HepG2 (cell line): ENCODE results near the gene FBN3. TPM values are rescaled to one million over a fixed set of nuclear protein-coding genes. Genes with fewer than 3 reads are reported as not detected.

Source experiments
- ATAC-seq: fragments of 200-7000 bp; cut with Tn5 transposase; 3 replicates; pipeline ENCODE4 v1.9.1; 2020; ENCODE audit warnings: mild to moderate bottlenecking, moderate library complexity
- BruUV-seq: library from RNA; stranded (reverse); fragments of 400-500 nt; replicated peaks from 2 replicates; lab custom pipeline; 2021; lab: Mats Ljungman, UMichigan
- CTCF ChIA-PET: fragments of 300-600 bp; formaldehyde crosslinking; extraction: SDS; loops from one replicate; lab custom pipeline; 2021; ENCODE audit warnings: low total read pairs, inconsistent platforms, low intra/inter-chr PET ratio; lab: Yijun Ruan, JAX
- POLR2A ChIA-PET: fragments of 350-600 bp; sonication (Branson Sonifier 250); formaldehyde crosslinking; loops from one replicate; lab custom pipeline; 2020; ENCODE audit warnings: antibody characterized with exemption, inconsistent platforms; lab: Yijun Ruan, JAX
- DNase-seq: peaks from one replicate; pipeline ENCODE4 v3.0.0-alpha.2; 2015; ENCODE audit warnings: low spot score
- FAIRE-seq: peaks from 3 replicates; lab custom pipeline; 2011; peaks lifted over from hg19 to GRCh38; lab: Jason Lieb, UNC
- H2AFZ ChIP-seq: one replicate; pipeline ENCODE4 v1.6.1; 2011; ENCODE audit warnings: low read length, inconsistent platforms
- H3K27ac ChIP-seq: fragments of 300-600 bp; 3 replicates; pipeline ENCODE4 v1.8.0; 2011; ENCODE audit warnings: mixed run types, mild to moderate bottlenecking, mixed read lengths, low read length, inconsistent platforms; ENCODE audit not compliant: insufficient read depth; ENCODE audit errors: extremely low read length
- H3K27me3 ChIP-seq, 2 experiments: fragments of 200-600 bp in 1 of 2; 2 replicates in 1 of 2; 3 replicates in 1 of 2; pipeline versions ENCODE4 v1.6.0 to v1.8.0; 2011; ENCODE audit warnings: low read length in 2 of 2, mild to moderate bottlenecking in 2 of 2, moderate library complexity in 2 of 2, inconsistent platforms in 1 of 2; ENCODE audit not compliant: insufficient read depth in 2 of 2, control insufficient read depth in 1 of 2
- H3K36me3 ChIP-seq, 2 experiments: fragments of 200-600 bp in 1 of 2; replicated peaks in 1 of 2; 2 replicates in 1 of 2; 3 replicates in 1 of 2; pipeline versions ENCODE4 v1.5.1 to v1.8.0; 2011; ENCODE audit warnings: low read length in 2 of 2, inconsistent platforms in 1 of 2; ENCODE audit not compliant: insufficient read depth in 2 of 2, control insufficient read depth in 1 of 2
- H3K4me1 ChIP-seq: 2 replicates; pipeline ENCODE4 v1.5.1; 2012; ENCODE audit warnings: low read length, inconsistent platforms; ENCODE audit not compliant: insufficient read depth
- H3K4me2 ChIP-seq: 2 replicates; pipeline ENCODE4 v1.6.0; 2011; ENCODE audit warnings: low read depth, low read length, inconsistent platforms
- H3K4me3 ChIP-seq, 3 experiments: fragments of 200-600 bp in 1 of 3; sonication (generic), shearing (Covaris generic) in 1 of 3; replicated peaks in 1 of 3; 2 replicates each; pipeline ENCODE4 v1.5.1; 2011 to 2016; ENCODE audit warnings: low read length in 3 of 3, inconsistent platforms in 2 of 3, low read depth in 2 of 3, mild to moderate bottlenecking in 2 of 3, control low read depth in 1 of 3, mixed read lengths in 1 of 3; ENCODE audit not compliant: insufficient read depth in 1 of 3
- H3K79me2 ChIP-seq: one replicate; pipeline ENCODE4 v1.6.1; 2011; ENCODE audit warnings: low read length, inconsistent platforms; ENCODE audit not compliant: insufficient read depth
- H3K9ac ChIP-seq: 2 replicates; pipeline ENCODE4 v1.6.0; 2011; ENCODE audit warnings: mild to moderate bottlenecking, low read depth, low read length, inconsistent platforms; ENCODE audit not compliant: insufficient read depth
- H3K9me3 ChIP-seq: 2 replicates; pipeline ENCODE4 v1.5.1; 2012; ENCODE audit warnings: mild to moderate bottlenecking, low read length
- H4K20me1 ChIP-seq: 2 replicates; pipeline ENCODE4 v1.6.0; 2011; ENCODE audit warnings: inconsistent platforms, mild to moderate bottlenecking, low read length, moderate library complexity; ENCODE audit not compliant: insufficient read depth
- AHR ChIP-seq: IDR thresholded peaks from 2 replicates; pipeline ENCODE4 v1.6.1; 2018; ENCODE audit warnings: missing genetic modification reagents, missing compliant biosample characterization
- DNMT3B ChIP-seq: conservative IDR thresholded peaks from 2 replicates; pipeline ENCODE4 v1.6.1; 2016; ENCODE audit warnings: missing biosample characterization, control low read depth
- HIVEP1 ChIP-seq: sonication (generic); formaldehyde crosslinking; IDR thresholded peaks from 2 replicates; pipeline ENCODE4 v1.4.0; 2020; ENCODE audit warnings: mild to moderate bottlenecking, missing genetic modification reagents
- NCOR1 ChIP-seq: fragments of 200-600 bp; sonication (generic); IDR thresholded peaks from 2 replicates; pipeline ENCODE4 v1.7.0; 2017; ENCODE audit warnings: antibody characterized with exemption, low read length, borderline replicate concordance
- NFIB ChIP-seq: sonication (generic); formaldehyde crosslinking; IDR thresholded peaks from 2 replicates; pipeline ENCODE4 v1.9.0; 2021; ENCODE audit warnings: missing genetic modification reagents, mild to moderate bottlenecking, borderline replicate concordance
- PCBP1 ChIP-seq: fragments of 200-400 bp; formaldehyde crosslinking; IDR thresholded peaks from 2 replicates; pipeline ENCODE4 v1.6.1; 2017; ENCODE audit warnings: mild to moderate bottlenecking, low read depth, low read length, borderline replicate concordance
- PRDM4 ChIP-seq: sonication (generic); formaldehyde crosslinking; IDR thresholded peaks from 2 replicates; pipeline ENCODE4 v1.9.0; 2021; ENCODE audit warnings: missing genetic modification reagents, borderline replicate concordance
- PRPF4 ChIP-seq: fragments of 200-400 bp; formaldehyde crosslinking; IDR thresholded peaks from 2 replicates; pipeline ENCODE4 v1.6.1; 2016; ENCODE audit warnings: low read length, low read depth; ENCODE audit not compliant: poor library complexity, severe bottlenecking
- TRAFD1 ChIP-seq: sonication (generic); formaldehyde crosslinking; IDR thresholded peaks from 2 replicates; pipeline ENCODE4 v1.5.1; 2020; ENCODE audit warnings: missing genetic modification reagents, mild to moderate bottlenecking, borderline replicate concordance
- XBP1 ChIP-seq: sonication (generic); formaldehyde crosslinking; IDR thresholded peaks from 2 replicates; pipeline ENCODE4 v1.5.0; 2020; ENCODE audit warnings: missing genetic modification reagents
- ZBTB39 ChIP-seq: sonication (generic); formaldehyde crosslinking; IDR thresholded peaks from 2 replicates; pipeline ENCODE4 v1.5.0; 2020; ENCODE audit warnings: missing genetic modification reagents
- ZBTB43 ChIP-seq: sonication (generic); formaldehyde crosslinking; conservative IDR thresholded peaks from 2 replicates; pipeline ENCODE4 v1.4.0; 2020; ENCODE audit warnings: missing genetic modification reagents
- ZNF234 ChIP-seq: sonication (generic); formaldehyde crosslinking; conservative IDR thresholded peaks from 2 replicates; pipeline ENCODE4 v1.5.1; 2020; ENCODE audit warnings: mild to moderate bottlenecking, missing genetic modification reagents
- ZNF780A ChIP-seq: sonication (generic); formaldehyde crosslinking; IDR thresholded peaks from 2 replicates; pipeline ENCODE4 v1.8.0; 2022; ENCODE audit warnings: mild to moderate bottlenecking, missing genetic modification reagents, moderate library complexity
- WGBS: methylation state at CpG from one replicate; pipeline ENCODE4 v1.1.6; 2017; ENCODE audit warnings: low lambda C conversion rate; 5-methylcytosine and 5-hydroxymethylcytosine counted together
- in situ Hi-C: cut with HindIII; loops from 2 replicates; pipeline ENCODE4 v1.10.0; 2017; ENCODE audit warnings: low pct_unique_long_range_greater_than_20kb; ENCODE audit not compliant: extremely low pct_ligation_motif_present
- intact Hi-C: fragments of 100-400 bp; cut with micrococcal nuclease; formaldehyde crosslinking; loops from one replicate; pipeline ENCODE4 v1.10.0; 2022; ENCODE audit not compliant: unreplicated experiment
- polyA plus RNA-seq, 8 experiments: library from polyadenylated mRNA; depleted of rRNA in 3 of 8; stranded (reverse) in 7 of 8; unstranded in 1 of 8; fragments of >200 nt; fragmentation: Illumina TruSeq in 4 of 8; extraction: Trizol in 4 of 8; gene quantifications; 2 replicates each; pipeline versions ENCODE4 v1.2.1 to v1.2.3, GENCODE V29; 2011 to 2016; ENCODE audit warnings: low read depth in 4 of 8, missing spikeins in 1 of 8, mixed read lengths in 1 of 8; ENCODE audit not compliant: insufficient read depth in 1 of 8
- total RNA-seq, 5 experiments: library from RNA; depleted of rRNA; stranded (reverse); fragments of >200 nt; fragmentation: Illumina TruSeq; extraction: Trizol; gene quantifications; 2 replicates each; pipeline ENCODE4 v1.2.3, GENCODE V29; 2016; ENCODE audit warnings: low read depth in 1 of 5

The FBN3 gene
- total and polyA plus RNA-seq, 2 of the 13 experiments (the other 11 are each of a cell fraction or from before 2014, with no cell fraction given): 0.20 to 1.3 TPM

GRCh38 chr19:8126008-8126407, 23.4 kb downstream of the FBN3 start (continued):
- TF ChIP-seq DNMT3B (no peak), NCOR1 (no peak), ZBTB39 (CRISPR knock-in tag) (no peak)
- TF ChIP-seq, all 625 proteins: peak for 0

GRCh38 chr19:8123683-8124082, 25.7 kb downstream of the FBN3 start:
- no TSS peak for BruUV-seq
- DNase-seq (no peak), FAIRE-seq (no peak), ATAC-seq (no peak)
- H3K9ac ChIP-seq: no peak overlapping the region
- H3K4me3 ChIP-seq: no peak overlapping the region
- POLR2A ChIA-PET: no interaction called here
- no peak overlapping the region for H3K4me2 ChIP-seq
- no peaks in the 10 kb centered on the region for H3K36me3 ChIP-seq
- intact Hi-C loops: no loop called here
- CTCF ChIA-PET: no interaction called here
- no peak overlapping the region for H2AFZ ChIP-seq
- H3K4me1 ChIP-seq: no peaks in the 10 kb centered on the region
- no peaks in the 10 kb centered on the region; a peak in 1 of 5 replicates for H3K27me3 ChIP-seq
- in situ Hi-C loops: no loop called here
- no peak overlapping the region for H3K27ac ChIP-seq
- no peaks in the 10 kb centered on the region for H3K9me3 ChIP-seq
- 83% methylated on average over 14 of the region's 22 CpGs for WGBS
- H3K79me2 ChIP-seq: no peaks in the 10 kb centered on the region
- no peaks in the 10 kb centered on the region for H4K20me1 ChIP-seq
- no peak for TF ChIP-seq XBP1 (CRISPR knock-in tag)
- TF ChIP-seq ZNF780A: no peak
- TF ChIP-seq HIVEP1 (CRISPR knock-in tag): no peak
- TF ChIP-seq PRPF4: no peak
- no peak for TF ChIP-seq ZNF234 (CRISPR knock-in tag)
- TF ChIP-seq AHR: no peak
- TF ChIP-seq ZBTB43 (CRISPR knock-in tag): no peak
- TF ChIP-seq PRDM4 (CRISPR knock-in tag): no peak
- TF ChIP-seq NFIB: no peak
- TF ChIP-seq PCBP1: no peak
- TF ChIP-seq TRAFD1 (CRISPR knock-in tag): no peak
